Panc1 (cell line): Measurements from ENCODE around the gene AATF. TPM values are rescaled to one million over a fixed set of nuclear protein-coding genes. Genes with fewer than 3 reads are reported as not detected.

Experiments used
- ATAC-seq: fragments of 200-7000 bp; cut with Tn5 transposase; 2 replicates; pipeline ENCODE4 v1.9.1; 2020; ENCODE audit warnings: mild to moderate bottlenecking, moderate library complexity
- BruUV-seq: library from RNA; stranded (reverse); fragments of 400-500 nt; replicated peaks from 2 replicates; lab custom pipeline; 2021; lab: Mats Ljungman, UMichigan
- CTCF ChIA-PET: fragments of 300-600 bp; sonication (Branson Sonifier 250); formaldehyde crosslinking; loops from one replicate; lab custom pipeline; 2022; ENCODE audit warnings: antibody characterized with exemption; lab: Charles Lee
- POLR2A ChIA-PET: fragments of 300-600 bp; sonication (Branson Sonifier 250); formaldehyde crosslinking; loops from one replicate; lab custom pipeline; 2022; ENCODE audit warnings: antibody characterized with exemption; lab: Charles Lee
- DNase-seq: peaks from one replicate; pipeline ENCODE4 v3.0.0-alpha.2; 2010; ENCODE audit warnings: low read depth, low spot score
- H3K27ac ChIP-seq: 2 replicates; pipeline ENCODE4 v1.5.1; 2011; ENCODE audit warnings: mild to moderate bottlenecking, low read length, inconsistent platforms
- H3K27me3 ChIP-seq: fragments of 200-500 bp; sonication (Bioruptor generic); 2 replicates; pipeline ENCODE4 v1.6.0; 2014; ENCODE audit warnings: low read length, inconsistent platforms; ENCODE audit not compliant: control insufficient read depth, insufficient read depth
- H3K36me3 ChIP-seq: fragments of 200-500 bp; sonication (Bioruptor generic); 2 replicates; pipeline ENCODE4 v1.5.1; 2014; ENCODE audit warnings: inconsistent platforms, mild to moderate bottlenecking, low read length, moderate library complexity; ENCODE audit not compliant: control insufficient read depth, insufficient read depth
- H3K4me1 ChIP-seq: 2 replicates; pipeline ENCODE4 v1.5.1; 2011; ENCODE audit warnings: inconsistent platforms, mild to moderate bottlenecking, low read length, moderate library complexity; ENCODE audit not compliant: control insufficient read depth, insufficient read depth
- H3K4me3 ChIP-seq, 2 experiments: 2 replicates each; pipeline ENCODE4 v1.5.1; 2011 to 2012; ENCODE audit warnings: low read depth in 2 of 2, low read length in 2 of 2, mild to moderate bottlenecking in 2 of 2, inconsistent platforms in 1 of 2, moderate library complexity in 1 of 2
- H3K9me3 ChIP-seq: fragments of 200-500 bp; sonication (Bioruptor generic); 2 replicates; pipeline ENCODE4 v1.5.1; 2014; ENCODE audit warnings: low read depth, mild to moderate bottlenecking, inconsistent platforms, low read length, moderate library complexity; ENCODE audit not compliant: control insufficient read depth, insufficient read depth
- POLR2AphosphoS5 ChIP-seq: IDR thresholded peaks from 2 replicates; pipeline ENCODE4 v1.6.1; 2012; ENCODE audit warnings: mild to moderate bottlenecking, low read depth, low read length, moderate library complexity
- SIN3A ChIP-seq: IDR thresholded peaks from 2 replicates; pipeline ENCODE4 v1.6.1; 2012; ENCODE audit warnings: low read depth, mild to moderate bottlenecking, low read length, moderate library complexity, borderline replicate concordance; ENCODE audit not compliant: insufficient read depth
- TCF7L2 ChIP-seq: IDR thresholded peaks from 2 replicates; pipeline ENCODE4 v1.6.1; 2011; ENCODE audit warnings: mild to moderate bottlenecking, low read depth, low read length, inconsistent platforms
- in situ Hi-C: cut with HindIII; loops from 2 replicates; pipeline ENCODE4 v1.10.0; 2016; ENCODE audit warnings: low sequenced_read_pairs, low pct_unique_long_range_greater_than_20kb
- intact Hi-C: fragments of 100-400 bp; cut with micrococcal nuclease; formaldehyde crosslinking; loops from one replicate; pipeline ENCODE4 v1.10.0; 2022; ENCODE audit not compliant: unreplicated experiment
- total RNA-seq: library from RNA; stranded (reverse); gene quantifications from one replicate; pipeline ENCODE4 v1.2.1, GENCODE V29; 2021; ENCODE audit not compliant: unreplicated experiment
- TF ChIP-seq, protein P1 (sequence below), 2 experiments: IDR thresholded peaks; 2 replicates each; pipeline ENCODE4 v1.6.1; 2011 to 2012; ENCODE audit warnings: low read depth in 2 of 2, control low read depth in 1 of 2, low read length in 1 of 2, mild to moderate bottlenecking in 1 of 2, moderate library complexity in 1 of 2; ENCODE audit not compliant: insufficient read depth in 1 of 2
- TF ChIP-seq, protein P2 (sequence below): fragments of 450-650 bp; IDR thresholded peaks from 2 replicates; pipeline ENCODE4 v1.5.1; 2017; ENCODE audit warnings: mild to moderate bottlenecking

The AATF gene
- total RNA-seq, 1 experiment from 2014 or later, result 58.1 TPM

DNA sequence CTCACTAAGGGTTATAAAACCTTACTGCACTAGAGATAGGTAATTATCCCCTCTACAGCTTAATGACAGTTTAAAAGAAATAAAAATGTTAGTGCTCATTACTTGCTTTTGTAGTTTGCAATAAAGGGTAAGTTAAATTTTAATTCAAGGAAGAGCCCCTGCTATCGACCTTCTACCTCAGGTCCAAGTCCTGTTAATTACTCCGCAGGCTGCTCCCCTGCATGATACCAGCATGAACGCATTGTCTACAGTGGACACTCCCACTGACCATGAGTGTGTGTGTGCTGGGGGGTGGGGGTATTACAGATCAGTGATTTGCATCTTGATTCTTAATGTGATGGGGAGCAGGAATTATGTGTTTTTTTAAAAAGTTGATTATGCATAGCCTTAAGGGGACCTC, 103.1 kb downstream of the AATF start:
- intact Hi-C loops (no loop called here), in situ Hi-C loops (no loop called here)
- no peaks in the 10 kb centered on the region for H3K9me3 ChIP-seq
- no peaks in the 10 kb centered on the region for H3K4me1 ChIP-seq
- H3K36me3 ChIP-seq, result no peaks in the 10 kb centered on the region
- BruUV-seq, result no TSS peak
- no peak overlapping the region for H3K27ac ChIP-seq
- POLR2A ChIA-PET, result no interaction called here
- no peaks in the 10 kb centered on the region for H3K27me3 ChIP-seq
- CTCF ChIA-PET, result no interaction called here
- TF ChIP-seq, protein P1, sequence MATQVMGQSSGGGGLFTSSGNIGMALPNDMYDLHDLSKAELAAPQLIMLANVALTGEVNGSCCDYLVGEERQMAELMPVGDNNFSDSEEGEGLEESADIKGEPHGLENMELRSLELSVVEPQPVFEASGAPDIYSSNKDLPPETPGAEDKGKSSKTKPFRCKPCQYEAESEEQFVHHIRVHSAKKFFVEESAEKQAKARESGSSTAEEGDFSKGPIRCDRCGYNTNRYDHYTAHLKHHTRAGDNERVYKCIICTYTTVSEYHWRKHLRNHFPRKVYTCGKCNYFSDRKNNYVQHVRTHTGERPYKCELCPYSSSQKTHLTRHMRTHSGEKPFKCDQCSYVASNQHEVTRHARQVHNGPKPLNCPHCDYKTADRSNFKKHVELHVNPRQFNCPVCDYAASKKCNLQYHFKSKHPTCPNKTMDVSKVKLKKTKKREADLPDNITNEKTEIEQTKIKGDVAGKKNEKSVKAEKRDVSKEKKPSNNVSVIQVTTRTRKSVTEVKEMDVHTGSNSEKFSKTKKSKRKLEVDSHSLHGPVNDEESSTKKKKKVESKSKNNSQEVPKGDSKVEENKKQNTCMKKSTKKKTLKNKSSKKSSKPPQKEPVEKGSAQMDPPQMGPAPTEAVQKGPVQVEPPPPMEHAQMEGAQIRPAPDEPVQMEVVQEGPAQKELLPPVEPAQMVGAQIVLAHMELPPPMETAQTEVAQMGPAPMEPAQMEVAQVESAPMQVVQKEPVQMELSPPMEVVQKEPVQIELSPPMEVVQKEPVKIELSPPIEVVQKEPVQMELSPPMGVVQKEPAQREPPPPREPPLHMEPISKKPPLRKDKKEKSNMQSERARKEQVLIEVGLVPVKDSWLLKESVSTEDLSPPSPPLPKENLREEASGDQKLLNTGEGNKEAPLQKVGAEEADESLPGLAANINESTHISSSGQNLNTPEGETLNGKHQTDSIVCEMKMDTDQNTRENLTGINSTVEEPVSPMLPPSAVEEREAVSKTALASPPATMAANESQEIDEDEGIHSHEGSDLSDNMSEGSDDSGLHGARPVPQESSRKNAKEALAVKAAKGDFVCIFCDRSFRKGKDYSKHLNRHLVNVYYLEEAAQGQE (IDR thresholded peaks at IDR 0.05; ENCODE audit: insufficient read depth in 1 of 2, low read depth in 2 of 2, low read length in 1 of 2), result no peak
- TF ChIP-seq POLR2AphosphoS5, result no peak
- TF ChIP-seq, protein P2, sequence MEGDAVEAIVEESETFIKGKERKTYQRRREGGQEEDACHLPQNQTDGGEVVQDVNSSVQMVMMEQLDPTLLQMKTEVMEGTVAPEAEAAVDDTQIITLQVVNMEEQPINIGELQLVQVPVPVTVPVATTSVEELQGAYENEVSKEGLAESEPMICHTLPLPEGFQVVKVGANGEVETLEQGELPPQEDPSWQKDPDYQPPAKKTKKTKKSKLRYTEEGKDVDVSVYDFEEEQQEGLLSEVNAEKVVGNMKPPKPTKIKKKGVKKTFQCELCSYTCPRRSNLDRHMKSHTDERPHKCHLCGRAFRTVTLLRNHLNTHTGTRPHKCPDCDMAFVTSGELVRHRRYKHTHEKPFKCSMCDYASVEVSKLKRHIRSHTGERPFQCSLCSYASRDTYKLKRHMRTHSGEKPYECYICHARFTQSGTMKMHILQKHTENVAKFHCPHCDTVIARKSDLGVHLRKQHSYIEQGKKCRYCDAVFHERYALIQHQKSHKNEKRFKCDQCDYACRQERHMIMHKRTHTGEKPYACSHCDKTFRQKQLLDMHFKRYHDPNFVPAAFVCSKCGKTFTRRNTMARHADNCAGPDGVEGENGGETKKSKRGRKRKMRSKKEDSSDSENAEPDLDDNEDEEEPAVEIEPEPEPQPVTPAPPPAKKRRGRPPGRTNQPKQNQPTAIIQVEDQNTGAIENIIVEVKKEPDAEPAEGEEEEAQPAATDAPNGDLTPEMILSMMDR, result no peak
- TF ChIP-seq TCF7L2, result no peak
- TF ChIP-seq SIN3A, result no peak
- no peak for DNase-seq
- no peak for ATAC-seq
- no peak overlapping the region for H3K4me3 ChIP-seq

DNA sequence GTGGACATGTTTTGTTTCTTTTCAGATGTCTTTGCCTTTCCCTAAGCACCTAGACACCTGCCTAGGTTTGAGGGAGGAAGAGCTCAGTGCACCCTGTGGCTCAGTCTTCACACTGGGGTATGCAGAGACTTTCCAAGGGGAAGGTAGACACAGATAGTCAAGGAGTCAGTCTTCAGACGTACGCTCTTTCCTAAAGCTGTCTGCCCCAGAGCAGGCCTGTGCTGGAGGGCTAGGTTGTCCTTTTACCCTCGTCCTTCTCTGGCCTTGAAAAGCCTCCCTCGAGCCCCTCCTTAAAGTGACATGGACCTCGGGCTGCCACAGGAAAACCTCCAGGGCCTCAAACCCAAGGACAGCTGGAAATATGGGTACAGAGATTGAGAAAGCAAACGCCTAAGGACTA, 103.7 kb downstream of the AATF start:
- in situ Hi-C loops (no loop called here), intact Hi-C loops (no loop called here)
- Histone ChIP-seq H3K36me3 (no peaks in the 10 kb centered on the region), H3K27me3 (no peaks in the 10 kb centered on the region), H3K4me1 (no peaks in the 10 kb centered on the region), H3K9me3 (no peaks in the 10 kb centered on the region), H3K27ac (no peak overlapping the region), H3K4me3 (no peak overlapping the region)
- no TSS peak for BruUV-seq
- ATAC-seq (no peak), DNase-seq (no peak)
- TF ChIP-seq, protein P1 (IDR thresholded peaks at IDR 0.05; ENCODE audit: insufficient read depth in 1 of 2, low read depth in 2 of 2, low read length in 1 of 2), result no peak
- TF ChIP-seq TCF7L2, result no peak
- POLR2A ChIA-PET, result no interaction called here
- CTCF ChIA-PET, result no interaction called here
